Immature natural killer cell (primary cell): ENCODE results near the gene KCNQ1. TPM values are rescaled to one million over a fixed set of nuclear protein-coding genes. Genes with fewer than 3 reads are reported as not detected.

Experiments used
- DNase-seq, 3 donors: peaks; one replicate each; pipeline ENCODE4 v3.0.0; 2022; ENCODE audit warnings: mixed read lengths in 1 of 3
- H3K27ac Mint-ChIP-seq, 6 donors: one replicate each; pipeline ENCODE4 v1.8.0; 2020; ENCODE audit warnings: mixed read lengths in 6 of 6, mild to moderate bottlenecking in 5 of 6, inconsistent platforms in 4 of 6, moderate library complexity in 3 of 6
- H3K27me3 Mint-ChIP-seq, 3 donors: one replicate each; pipeline ENCODE4 v1.8.0; 2020 to 2021; ENCODE audit warnings: low read depth in 3 of 3, mild to moderate bottlenecking in 3 of 3, mixed read lengths in 3 of 3, moderate library complexity in 3 of 3, inconsistent platforms in 1 of 3
- H3K36me3 Mint-ChIP-seq, 3 donors: one replicate each; pipeline ENCODE4 v1.8.0; 2020; ENCODE audit warnings: mixed read lengths in 3 of 3, inconsistent platforms in 2 of 3, mild to moderate bottlenecking in 2 of 3
- H3K4me1 Mint-ChIP-seq, 2 donors: one replicate each; pipeline ENCODE4 v1.8.0; 2020; ENCODE audit warnings: inconsistent platforms in 2 of 2, mild to moderate bottlenecking in 2 of 2, mixed read lengths in 2 of 2, moderate library complexity in 1 of 2
- H3K4me3 Mint-ChIP-seq, 5 donors: one replicate each; pipeline ENCODE4 v1.8.0; 2020; ENCODE audit warnings: mild to moderate bottlenecking in 5 of 5, mixed read lengths in 5 of 5, inconsistent platforms in 3 of 5, moderate library complexity in 3 of 5
- H3K9me3 Mint-ChIP-seq, 6 donors: one replicate each; pipeline ENCODE4 v1.8.0; 2020; ENCODE audit warnings: mild to moderate bottlenecking in 6 of 6, mixed read lengths in 6 of 6, inconsistent platforms in 4 of 6, moderate library complexity in 3 of 6
- polyA plus RNA-seq, 3 donors: library from polyadenylated mRNA; unstranded; fragments of 300-500 nt; fragmentation: Illumina TruSeq; gene quantifications; one replicate each; pipeline ENCODE4 v1.2.3, GENCODE V29; 2021

Gene KCNQ1
- polyA plus RNA-seq, 3 donors from 2014 or later, result 0.13 to 1.1 (median 0.73) TPM

DNA sequence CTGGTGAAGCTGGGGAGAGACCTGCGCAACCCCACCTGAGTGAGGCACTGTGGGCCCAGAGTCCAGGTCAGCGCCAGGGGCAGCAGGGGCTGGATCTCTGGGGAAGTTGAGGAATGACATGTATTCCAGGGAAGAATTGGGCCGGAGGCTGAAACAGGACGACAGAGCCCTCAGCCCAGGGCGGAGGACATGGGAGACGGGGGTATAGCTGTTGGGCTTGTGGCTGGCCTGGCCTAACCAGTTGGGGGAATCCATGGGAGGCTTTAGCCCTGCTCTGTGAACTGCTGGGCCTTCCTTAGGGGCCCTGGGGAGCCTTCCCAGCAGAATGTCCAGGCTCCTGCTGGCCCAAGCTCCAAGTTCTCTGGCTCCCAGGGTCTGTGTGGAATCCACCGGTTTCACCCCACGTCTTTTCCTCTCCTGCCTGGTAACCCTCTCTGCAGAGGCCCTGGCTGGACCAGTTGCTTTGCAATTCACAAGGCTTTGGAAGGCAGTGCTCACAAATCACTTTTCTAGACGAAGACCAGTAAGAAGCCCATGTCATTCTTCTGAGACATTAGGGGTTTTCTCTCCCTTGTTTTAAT is 305.4 kb downstream of the KCNQ1 start:
- Mint-ChIP-seq H3K4me3 (no peak overlapping the region), H3K27me3 (peaks cover 0 to 4% (median 1%) of the 10 kb centered on the region in 3 donors), H3K36me3 (no peaks in the 10 kb centered on the region), H3K9me3 (no peaks in the 10 kb centered on the region), H3K4me1 (no peaks in the 10 kb centered on the region), H3K27ac (no peak overlapping the region)
- DNase-seq, result no peak

DNA sequence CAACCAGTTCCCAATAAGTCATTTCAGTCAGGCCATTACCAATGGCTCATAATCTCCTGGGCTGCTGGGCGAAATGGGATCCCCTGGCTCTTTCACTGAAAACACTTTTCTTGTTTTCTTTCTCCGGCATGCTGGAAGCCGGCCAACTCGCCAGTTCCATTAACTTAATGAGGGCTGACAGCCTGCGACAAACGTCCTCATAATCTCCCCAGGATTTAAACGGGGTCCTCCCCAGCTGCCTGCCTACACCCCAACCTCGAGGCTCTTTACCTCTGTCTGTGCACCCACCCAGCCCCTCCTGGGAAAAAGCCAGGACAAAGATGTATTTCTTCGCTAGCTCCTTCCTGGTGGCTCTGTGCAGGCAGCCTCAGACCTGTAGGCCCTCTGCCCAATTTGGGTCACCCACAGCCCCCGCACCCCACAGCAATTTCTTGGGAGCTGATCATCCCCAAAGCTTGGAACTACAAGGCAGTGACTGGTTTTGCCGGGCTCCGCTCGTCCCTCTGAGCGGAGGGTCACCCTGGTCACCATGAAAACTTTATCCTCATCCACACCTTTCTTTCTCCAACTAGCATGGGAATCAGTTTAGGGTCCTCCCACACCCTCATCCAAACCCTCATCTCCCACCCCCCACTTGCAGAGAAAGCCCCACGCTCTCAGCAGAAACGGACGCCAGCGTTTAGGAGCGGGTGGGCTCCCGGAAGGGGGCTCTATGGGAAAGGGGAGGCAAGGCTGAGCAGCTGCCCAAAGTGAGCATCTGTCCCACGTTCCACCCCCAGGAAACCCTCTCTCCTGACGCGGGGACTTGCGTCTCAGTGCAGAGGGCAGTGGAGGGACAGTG is 306.1 kb downstream of the KCNQ1 start:
- no peaks in the 10 kb centered on the region for H3K36me3 Mint-ChIP-seq
- H3K27ac Mint-ChIP-seq, result no peak overlapping the region
- DNase-seq, result no peak
- H3K4me1 Mint-ChIP-seq, result no peaks in the 10 kb centered on the region
- H3K27me3 Mint-ChIP-seq, result peaks cover 0 to 6% (median 0%) of the 10 kb centered on the region in 3 donors
- no peak overlapping the region for H3K4me3 Mint-ChIP-seq
- no peaks in the 10 kb centered on the region for H3K9me3 Mint-ChIP-seq

DNA sequence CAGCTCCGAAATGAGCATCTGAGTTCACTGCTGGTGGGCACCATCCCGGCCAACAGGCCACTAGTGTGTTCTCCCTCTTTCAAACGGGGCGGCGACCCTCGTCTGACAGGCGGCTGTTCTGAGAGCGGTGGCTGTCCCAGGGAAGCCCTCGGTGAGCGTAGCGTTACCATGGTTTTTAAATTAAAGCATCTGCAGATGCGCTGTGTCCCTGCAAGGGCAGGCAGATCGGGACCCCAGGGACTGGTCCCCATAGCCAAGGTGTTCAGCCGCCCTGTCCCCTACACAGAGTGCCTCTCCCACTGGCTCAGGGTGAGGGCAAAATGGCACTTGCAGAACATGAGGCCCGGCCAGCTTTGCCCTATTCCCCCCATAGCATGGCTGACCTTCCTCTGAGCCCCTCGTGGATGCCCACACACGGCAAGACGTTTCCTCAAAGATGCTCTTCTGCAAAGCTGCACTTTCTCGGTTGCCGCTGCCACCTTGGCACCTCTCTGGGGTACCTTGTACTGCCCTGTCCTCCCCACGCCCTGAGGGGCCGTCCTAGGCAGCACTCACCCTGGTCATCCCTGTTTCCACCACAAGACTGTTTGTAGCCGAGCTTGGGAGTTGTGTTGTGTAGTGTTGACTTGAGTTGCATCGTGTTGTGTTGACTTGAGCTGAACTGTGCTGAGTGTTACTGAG is 306.9 kb downstream of the KCNQ1 start:
- DNase-seq, result no peak
- H3K36me3 Mint-ChIP-seq, result no peaks in the 10 kb centered on the region
- H3K9me3 Mint-ChIP-seq, result no peaks in the 10 kb centered on the region
- peaks cover 0 to 8% (median 2%) of the 10 kb centered on the region in 3 donors for H3K27me3 Mint-ChIP-seq
- H3K4me3 Mint-ChIP-seq, result no peak overlapping the region
- no peak overlapping the region for H3K27ac Mint-ChIP-seq
- H3K4me1 Mint-ChIP-seq, result no peaks in the 10 kb centered on the region

DNA sequence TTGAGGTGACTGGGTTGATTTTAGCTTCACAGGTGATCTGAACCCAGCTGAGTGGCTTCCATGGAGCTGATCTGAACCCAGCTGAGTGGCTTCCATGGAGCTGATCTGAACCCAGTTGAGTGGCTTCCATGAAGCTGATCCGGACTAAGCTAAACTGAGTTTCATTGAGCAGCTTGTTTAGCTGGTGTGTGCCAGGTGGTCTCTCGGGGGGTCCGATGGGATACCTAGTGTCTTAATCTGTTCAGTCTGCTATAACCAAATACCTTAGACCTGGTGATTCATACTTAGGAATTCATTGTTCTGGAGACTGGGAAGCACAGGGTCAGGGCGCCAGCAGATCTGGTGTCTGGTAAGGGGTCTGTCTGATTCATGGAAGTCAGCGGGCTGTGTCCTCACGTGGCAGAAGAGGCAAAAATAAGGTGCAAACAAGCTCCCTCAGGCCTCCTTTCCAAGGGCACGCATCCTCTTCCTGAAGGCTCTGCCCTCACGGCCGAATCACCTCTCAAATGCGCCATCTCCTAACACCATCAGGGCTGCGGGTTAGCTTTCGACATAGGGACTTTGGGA is 307.5 kb downstream of the KCNQ1 start:
- peaks cover 0 to 8% (median 2%) of the 10 kb centered on the region in 3 donors for H3K27me3 Mint-ChIP-seq
- H3K36me3 Mint-ChIP-seq, result no peaks in the 10 kb centered on the region
- no peaks in the 10 kb centered on the region for H3K9me3 Mint-ChIP-seq
- H3K4me3 Mint-ChIP-seq, result no peak overlapping the region
- no peak for DNase-seq
- no peak overlapping the region for H3K27ac Mint-ChIP-seq
- no peaks in the 10 kb centered on the region for H3K4me1 Mint-ChIP-seq

DNA sequence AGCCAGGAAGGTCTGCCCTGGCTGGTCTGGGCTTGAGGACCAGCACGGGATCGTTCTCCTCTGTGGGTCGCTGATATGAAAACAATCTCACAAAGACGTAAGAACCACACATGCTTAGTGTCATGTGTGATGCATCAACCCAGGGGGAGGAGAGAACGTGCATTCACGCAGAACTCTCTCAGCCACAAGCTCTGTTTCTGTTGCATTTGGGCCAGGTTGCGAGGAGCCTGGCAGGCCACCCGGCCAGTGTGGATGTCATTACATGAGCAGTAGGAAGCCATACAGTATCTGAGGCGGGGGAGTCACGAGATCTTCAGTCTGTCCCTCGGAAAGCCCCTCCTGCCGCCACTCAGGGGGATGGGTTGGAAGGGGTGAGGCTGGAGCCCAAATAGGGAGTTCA is 308.1 kb downstream of the KCNQ1 start:
- no peak for DNase-seq
- Mint-ChIP-seq H3K27ac (no peak overlapping the region), H3K9me3 (no peaks in the 10 kb centered on the region), H3K36me3 (no peaks in the 10 kb centered on the region), H3K4me3 (no peak overlapping the region), H3K4me1 (no peaks in the 10 kb centered on the region), H3K27me3 (peaks cover 0 to 8% (median 2%) of the 10 kb centered on the region in 3 donors)

DNA sequence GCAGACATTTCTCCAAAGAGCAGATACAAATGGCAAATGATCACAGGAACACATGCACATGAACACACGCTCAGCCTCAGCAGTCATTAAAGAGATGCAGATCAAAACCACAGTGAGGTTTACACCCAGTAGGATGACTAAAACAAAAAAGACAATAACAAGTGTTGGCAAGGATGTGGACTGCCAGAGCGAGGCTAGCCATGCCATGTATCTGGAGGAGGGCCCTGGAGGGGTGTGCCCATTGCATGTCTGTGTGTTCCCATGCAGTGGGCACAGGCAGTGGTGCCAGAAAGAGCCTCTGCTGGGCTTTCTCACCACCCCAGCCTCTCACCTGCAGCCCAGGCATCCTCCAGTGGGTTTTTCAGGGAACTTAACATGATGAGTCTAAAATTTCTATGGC is 309.2 kb downstream of the KCNQ1 start:
- H3K27me3 Mint-ChIP-seq, result peaks cover 0 to 8% (median 2%) of the 10 kb centered on the region in 3 donors
- no peaks in the 10 kb centered on the region for H3K9me3 Mint-ChIP-seq
- no peak overlapping the region for H3K4me3 Mint-ChIP-seq
- no peak for DNase-seq
- H3K36me3 Mint-ChIP-seq, result no peaks in the 10 kb centered on the region
- H3K27ac Mint-ChIP-seq, result no peak overlapping the region
- H3K4me1 Mint-ChIP-seq, result no peaks in the 10 kb centered on the region

DNA sequence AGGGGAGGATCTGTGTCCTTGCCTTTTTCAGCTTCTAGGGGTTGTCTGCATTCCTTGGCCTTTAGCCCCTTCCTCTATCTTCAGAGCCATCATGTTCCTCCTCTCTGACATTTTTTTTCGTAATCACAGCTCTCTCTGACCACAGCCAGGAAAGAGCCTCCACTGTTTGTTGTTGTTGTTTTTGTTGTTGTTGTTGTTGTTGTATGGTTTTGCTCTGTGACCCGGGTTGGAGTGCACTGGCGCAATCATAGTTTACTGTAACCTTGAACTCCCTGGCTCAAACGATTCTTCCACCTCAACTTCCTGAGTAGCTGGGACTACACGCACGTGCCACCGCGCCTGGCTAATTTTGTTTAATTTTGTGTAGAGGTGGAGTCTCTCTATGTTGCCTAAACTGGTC is 310.3 kb downstream of the KCNQ1 start:
- no peak for DNase-seq
- no peak overlapping the region for H3K4me3 Mint-ChIP-seq
- H3K27me3 Mint-ChIP-seq, result peaks cover 0 to 8% (median 2%) of the 10 kb centered on the region in 3 donors
- no peaks in the 10 kb centered on the region for H3K36me3 Mint-ChIP-seq
- no peaks in the 10 kb centered on the region for H3K4me1 Mint-ChIP-seq
- no peak overlapping the region for H3K27ac Mint-ChIP-seq
- no peaks in the 10 kb centered on the region for H3K9me3 Mint-ChIP-seq

DNA sequence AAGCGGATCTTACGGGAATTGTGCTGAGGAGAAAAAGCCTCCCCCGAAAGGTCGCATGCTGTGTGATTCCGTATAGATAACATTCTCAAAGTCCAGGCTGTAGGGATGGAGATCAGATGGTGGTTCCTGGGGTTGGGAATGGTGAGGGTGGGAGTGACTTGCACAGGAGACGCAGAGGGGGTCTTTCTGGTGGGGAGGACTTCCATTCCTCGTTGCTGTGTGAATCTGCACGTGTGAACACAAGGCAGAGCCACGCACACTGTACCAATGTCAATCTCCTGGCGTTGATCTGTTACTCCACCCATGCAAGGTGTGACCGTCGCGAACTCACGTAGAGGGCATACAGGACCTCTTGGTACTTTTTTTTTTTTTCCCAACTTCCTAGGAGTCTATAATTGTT is 313.9 kb downstream of the KCNQ1 start:
- Mint-ChIP-seq H3K27ac (no peak overlapping the region), H3K4me1 (no peaks in the 10 kb centered on the region), H3K27me3 (peaks cover 2 to 6% (median 4%) of the 10 kb centered on the region in 3 donors), H3K4me3 (no peak overlapping the region), H3K36me3 (no peaks in the 10 kb centered on the region), H3K9me3 (no peaks in the 10 kb centered on the region)
- no peak for DNase-seq

DNA sequence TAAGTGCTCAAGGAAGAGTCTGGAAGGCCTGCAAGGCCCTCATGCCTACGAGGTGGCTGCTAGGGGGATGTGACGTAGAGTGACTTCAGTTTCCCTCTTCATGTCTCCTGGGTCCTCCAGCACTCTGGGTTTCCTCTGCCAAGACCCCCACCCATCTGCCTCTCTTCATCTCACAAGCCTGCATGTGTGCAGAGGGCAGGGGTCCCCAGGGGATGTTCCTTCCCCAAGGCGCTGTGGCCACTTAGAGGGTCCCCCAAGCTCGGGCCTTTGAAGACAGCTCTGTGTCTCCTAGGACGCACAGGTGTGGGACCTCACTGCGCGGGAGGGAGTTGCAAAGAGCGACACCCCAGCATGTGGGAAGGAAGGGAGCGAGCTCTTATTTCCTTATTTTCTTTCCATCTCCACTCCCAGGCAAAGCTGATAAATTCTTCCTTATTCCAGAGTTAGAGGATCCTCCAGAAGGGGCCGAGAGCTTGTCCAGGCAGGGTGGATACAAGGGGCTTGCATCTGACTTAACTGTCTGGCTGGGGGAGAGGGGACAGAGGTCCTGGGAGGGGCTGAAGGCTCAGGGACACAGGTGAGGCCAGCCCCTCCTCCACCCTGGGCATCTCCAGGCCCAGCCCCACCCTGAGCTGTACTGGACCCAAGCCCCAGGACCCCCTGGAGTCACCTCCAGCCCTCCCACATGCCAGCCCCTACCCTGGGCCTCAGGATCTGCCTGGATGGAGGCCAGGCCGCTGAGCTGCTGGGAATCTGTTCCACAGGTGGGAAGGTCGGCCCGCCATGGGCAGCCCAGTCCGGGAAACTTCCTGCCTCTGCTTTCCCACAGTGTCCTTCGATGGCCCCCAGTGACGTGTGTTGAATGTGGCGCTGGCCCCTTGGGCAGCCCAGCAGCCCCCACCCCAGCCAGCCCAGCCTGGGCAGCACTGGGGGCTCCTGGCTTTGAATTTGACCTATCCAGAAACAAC is 314.7 kb downstream of the KCNQ1 start:
- no peak for DNase-seq
- H3K9me3 Mint-ChIP-seq, result no peaks in the 10 kb centered on the region

DNA sequence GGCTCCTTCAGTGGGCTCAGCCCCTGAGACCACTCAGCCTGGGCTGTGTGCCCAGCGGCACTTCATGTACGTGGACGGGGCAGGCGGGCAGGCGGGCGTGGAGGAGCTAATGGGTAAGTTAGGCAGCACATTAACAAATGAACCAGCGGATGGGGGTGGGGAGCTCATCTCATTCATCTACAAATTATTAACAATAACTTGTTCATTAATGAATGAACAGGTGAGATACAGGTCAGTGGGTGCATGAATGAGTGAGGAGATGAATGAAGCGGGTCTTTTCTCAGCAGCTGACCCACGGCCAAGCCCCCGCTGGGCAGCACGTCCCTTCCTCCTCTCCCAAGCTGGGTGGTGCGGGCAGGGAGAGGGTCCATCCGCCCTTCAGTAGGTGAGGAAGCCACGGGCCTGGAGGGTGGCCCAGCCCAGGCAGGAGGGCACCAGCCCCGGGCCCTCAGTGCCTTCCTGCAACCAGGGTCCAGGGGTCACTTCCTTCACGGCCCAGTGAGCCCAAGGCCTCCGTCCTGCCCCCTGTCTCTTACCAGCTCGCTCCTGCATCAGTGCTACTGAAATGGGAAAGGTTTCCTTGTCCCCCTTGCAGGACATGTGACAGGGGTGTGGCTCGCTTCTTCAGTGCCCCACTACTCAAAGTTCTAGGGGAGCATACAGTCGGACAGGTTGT is 315.5 kb downstream of the KCNQ1 start:
- Mint-ChIP-seq H3K27me3 (peaks cover 2 to 4% (median 4%) of the 10 kb centered on the region in 3 donors), H3K36me3 (no peaks in the 10 kb centered on the region), H3K4me1 (no peaks in the 10 kb centered on the region), H3K27ac (no peak overlapping the region), H3K9me3 (no peaks in the 10 kb centered on the region), H3K4me3 (no peak overlapping the region)
- no peak for DNase-seq

More for the DNA sequence above, 314.7 kb downstream of the KCNQ1 start:
- no peaks in the 10 kb centered on the region for H3K36me3 Mint-ChIP-seq
- no peaks in the 10 kb centered on the region for H3K4me1 Mint-ChIP-seq
- H3K4me3 Mint-ChIP-seq, result no peak overlapping the region
- peaks cover 2 to 4% (median 4%) of the 10 kb centered on the region in 3 donors for H3K27me3 Mint-ChIP-seq
- no peak overlapping the region for H3K27ac Mint-ChIP-seq

DNA sequence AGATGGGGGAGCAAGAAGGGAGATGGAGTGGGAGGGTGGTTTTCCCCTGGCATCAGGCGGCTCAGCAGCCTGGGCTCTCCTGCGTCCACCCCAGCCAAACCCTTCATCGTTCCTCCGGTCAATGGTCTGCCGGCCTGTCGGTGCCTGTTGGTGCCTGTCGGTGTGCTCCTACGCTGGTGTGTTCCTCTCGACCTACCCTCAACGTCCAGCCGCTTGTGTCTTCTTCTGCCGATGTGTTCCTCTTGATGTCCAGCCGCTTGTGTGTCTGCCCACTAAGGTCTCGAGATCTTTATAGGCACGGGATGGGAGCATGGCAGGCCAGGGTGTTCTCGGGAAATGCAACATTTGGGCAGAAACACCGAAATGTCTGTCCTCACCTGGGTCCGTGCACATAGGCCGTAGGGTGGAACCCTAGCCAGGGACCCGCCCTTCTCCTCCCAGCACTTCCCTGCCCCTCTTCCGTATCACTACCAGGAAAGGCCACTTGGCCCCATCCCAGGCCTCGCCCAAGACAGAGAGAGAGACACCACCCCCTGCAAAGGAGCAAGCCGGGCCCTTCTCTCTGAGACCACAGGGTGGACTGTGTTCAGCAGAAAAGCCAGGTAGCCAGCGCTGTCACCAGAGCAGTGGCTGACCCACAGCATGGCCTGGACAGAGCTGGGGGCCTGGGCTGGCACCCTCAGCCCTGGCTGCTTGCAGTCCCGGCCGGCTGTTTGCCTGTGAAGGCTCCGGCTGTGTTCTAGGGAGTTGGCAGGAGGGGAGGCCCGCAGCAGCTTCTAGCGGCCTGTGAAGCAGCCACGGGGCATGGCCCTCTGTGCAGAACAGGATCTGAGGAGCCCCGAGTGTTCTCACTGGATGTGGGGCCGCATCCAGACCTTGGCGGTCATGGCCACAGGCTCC is 316.6 kb downstream of the KCNQ1 start:
- H3K27ac Mint-ChIP-seq, result no peak overlapping the region
- H3K36me3 Mint-ChIP-seq, result no peaks in the 10 kb centered on the region
- H3K27me3 Mint-ChIP-seq, result peaks cover 0 to 4% (median 2%) of the 10 kb centered on the region in 3 donors
- no peak overlapping the region for H3K4me3 Mint-ChIP-seq
- H3K4me1 Mint-ChIP-seq, result no peaks in the 10 kb centered on the region
- H3K9me3 Mint-ChIP-seq, result no peaks in the 10 kb centered on the region
- no peak for DNase-seq

DNA sequence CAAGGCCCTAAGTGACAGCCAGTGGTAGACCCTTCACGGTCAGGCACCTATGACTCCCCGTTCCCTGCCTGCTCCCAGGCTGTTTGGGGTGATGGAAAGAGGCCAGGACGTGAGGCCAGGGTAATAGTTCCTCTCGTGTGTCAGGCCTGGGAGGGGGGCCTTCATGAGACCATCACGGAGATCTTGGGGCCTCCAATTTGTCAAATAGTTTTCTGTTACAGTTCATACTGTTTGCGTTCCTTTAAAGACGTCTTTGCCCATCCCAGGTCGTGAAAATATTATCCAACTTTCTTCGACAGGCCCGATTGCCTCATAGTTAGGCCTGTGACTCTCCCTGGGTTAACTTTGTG is 317.2 kb downstream of the KCNQ1 start:
- no peaks in the 10 kb centered on the region for H3K36me3 Mint-ChIP-seq
- no peak overlapping the region for H3K27ac Mint-ChIP-seq
- no peaks in the 10 kb centered on the region for H3K9me3 Mint-ChIP-seq
- peaks cover 1 to 4% (median 2%) of the 10 kb centered on the region in 3 donors for H3K27me3 Mint-ChIP-seq
- no peaks in the 10 kb centered on the region for H3K4me1 Mint-ChIP-seq
- H3K4me3 Mint-ChIP-seq, result no peak overlapping the region
- no peak for DNase-seq
